ENCODE measurements around the gene GMPPB. TPM values are rescaled to one million over a fixed set of nuclear protein-coding genes. Genes with fewer than 3 reads are reported as not detected.
"Not testable (repeated sequence)": the region's sequence is repeated elsewhere in the genome, so short reads cannot be mapped to it uniquely, and the experiment has no call there.

GMPPB gene
- 38.0 TPM for total RNA-seq

DNA sequence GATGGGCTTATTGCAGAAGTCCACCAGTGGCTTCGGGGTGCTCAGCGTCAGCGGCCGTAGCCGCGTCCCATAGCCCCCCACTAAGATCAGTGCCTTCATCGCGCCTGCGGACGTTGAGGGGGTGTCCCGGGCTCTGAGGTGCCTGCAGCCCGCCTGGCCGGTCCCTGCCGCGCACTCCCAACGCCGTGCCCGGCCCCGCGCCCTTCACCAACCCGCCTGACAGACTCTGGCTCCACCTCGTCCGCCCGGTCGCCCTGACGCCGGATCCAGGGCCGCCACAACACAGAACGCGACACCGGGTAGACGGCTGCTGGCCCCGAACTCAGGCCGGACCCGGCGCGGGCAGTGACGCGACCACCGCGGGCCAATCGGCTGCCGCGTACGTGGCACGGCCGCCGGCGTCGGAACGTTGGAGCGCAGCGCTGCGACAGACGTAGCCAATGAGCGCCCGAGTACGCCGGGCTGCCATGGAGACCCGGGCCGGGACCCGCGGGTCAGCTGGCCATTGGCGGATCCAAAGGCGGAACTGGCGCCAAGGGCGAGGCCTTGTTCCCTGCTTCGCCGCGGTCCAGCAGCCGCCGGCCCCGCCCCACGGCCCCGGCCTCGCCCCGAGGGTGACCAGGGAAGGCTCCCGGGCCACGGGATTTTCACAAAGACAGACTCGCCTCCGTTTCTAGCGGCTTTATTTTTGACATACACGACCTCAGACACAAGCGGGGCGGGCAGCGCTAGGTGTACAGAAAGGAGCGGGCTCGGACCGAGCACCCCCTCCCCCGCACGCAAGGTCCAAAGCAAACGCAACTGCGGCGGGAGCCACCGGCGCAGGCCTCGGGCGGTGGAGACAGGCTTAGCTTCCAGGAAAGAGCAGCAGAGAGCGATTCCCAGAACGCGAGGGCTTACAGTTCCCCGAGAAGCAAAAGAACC is at the start of gene GMPPB:
TSS of gene GMPPB (minus strand) at position 324 of the 924 bp plus-strand sequence. CDS start at position 99, 225 bp downstream.
- ATAC-seq (peak; percentile 76), DNase-seq (ENCODE audit: low spot score) (peak; percentile 98)

DNA sequence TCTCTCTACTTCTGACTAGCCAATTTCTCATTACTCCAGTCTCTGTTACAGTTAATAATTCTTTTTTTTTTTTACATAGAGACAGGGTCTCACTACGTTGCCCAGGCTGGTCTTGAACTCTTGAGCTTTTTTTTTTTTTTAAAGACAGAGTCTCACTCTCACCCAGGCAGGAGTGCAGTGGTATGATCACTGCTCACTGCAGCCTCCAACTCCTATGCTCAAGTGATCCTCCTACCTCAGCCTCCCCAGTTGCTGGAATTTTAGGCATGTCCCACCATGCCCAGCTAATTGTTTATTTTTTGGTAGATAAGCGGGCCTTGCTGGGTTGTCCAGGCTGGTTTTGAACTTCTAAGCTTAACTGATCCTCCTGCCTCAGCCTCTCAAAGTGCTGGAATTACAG is 49.0 kb upstream of the GMPPB start:
- ATAC-seq: no peak
- peak; percentile 12 for DNase-seq (ENCODE audit: low spot score)

DNA sequence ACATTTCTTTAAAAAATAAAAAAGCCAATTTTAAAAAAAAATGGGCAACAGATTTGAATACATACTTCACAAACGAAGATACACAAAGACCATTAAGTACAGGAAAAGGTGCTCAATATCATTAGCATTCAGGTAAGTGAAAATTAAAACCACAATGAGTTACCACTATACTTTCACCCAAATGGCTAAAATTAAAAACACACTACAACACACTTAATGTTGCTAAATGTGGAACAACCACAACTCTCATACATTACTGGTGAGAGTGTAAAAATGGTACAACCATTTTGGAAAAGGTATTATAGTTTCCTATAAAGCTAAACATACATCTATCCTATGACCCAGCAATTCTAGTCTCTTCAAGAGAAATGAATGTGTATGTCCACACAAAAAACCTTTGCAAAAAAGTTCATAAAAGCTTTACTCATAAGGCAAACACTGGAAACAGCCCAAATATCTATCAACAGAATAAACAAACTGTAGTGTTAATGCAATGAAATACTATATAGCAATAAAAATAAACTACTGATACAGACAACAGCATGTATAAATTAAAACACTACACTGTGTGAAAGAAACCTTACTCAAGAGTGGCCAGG is 47.7 kb upstream of the GMPPB start:
- DNase-seq (ENCODE audit: low spot score): no peak
- ATAC-seq: no peak

GRCh38 chr3:49769926-49770325 is 46.2 kb upstream of the GMPPB start:
- DNase-seq (ENCODE audit: low spot score) (peak; percentile 12), ATAC-seq (no peak)

GRCh38 chr3:49769286-49769915 is 45.6 kb upstream of the GMPPB start:
- no peak for ATAC-seq

GRCh38 chr3:49763981-49764380 is 40.2 kb upstream of the GMPPB start:
- DNase-seq (ENCODE audit: low spot score): no peak
- no peak for ATAC-seq

More at GRCh38 chr3:49769286-49769915, 45.6 kb upstream of the GMPPB start:
- no peak for DNase-seq (ENCODE audit: low spot score)

DNA sequence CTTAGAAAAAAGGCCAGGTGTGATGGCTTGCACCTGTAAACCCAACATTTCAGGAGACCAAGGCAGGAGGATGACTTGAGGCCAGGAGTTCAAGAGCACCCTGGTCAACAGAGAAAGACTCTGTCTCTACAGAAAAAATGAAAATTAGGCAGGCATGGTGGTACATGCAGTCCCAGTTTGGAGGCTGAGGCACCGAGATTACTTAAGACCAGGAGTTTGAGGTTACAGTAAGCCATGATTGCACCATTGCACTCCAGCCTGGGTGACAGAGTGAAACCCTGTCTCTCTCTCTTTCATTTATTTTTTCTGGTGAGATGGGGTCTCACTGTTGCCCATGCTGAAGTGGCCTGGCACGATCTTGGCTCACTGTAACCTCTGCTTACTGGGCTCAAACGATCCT is 37.9 kb upstream of the GMPPB start:
- DNase-seq (ENCODE audit: low spot score) (peak; percentile 7), ATAC-seq (no peak)

- DNase-seq (ENCODE audit: low spot score): no peak
- no peak for ATAC-seq
These were observed 35.5 kb upstream of the GMPPB start for GRCh38 chr3:49759226-49759625.

GRCh38 chr3:49757197-49757596 is 33.4 kb upstream of the GMPPB start:
- ATAC-seq: no peak
- no peak for DNase-seq (ENCODE audit: low spot score)

DNA sequence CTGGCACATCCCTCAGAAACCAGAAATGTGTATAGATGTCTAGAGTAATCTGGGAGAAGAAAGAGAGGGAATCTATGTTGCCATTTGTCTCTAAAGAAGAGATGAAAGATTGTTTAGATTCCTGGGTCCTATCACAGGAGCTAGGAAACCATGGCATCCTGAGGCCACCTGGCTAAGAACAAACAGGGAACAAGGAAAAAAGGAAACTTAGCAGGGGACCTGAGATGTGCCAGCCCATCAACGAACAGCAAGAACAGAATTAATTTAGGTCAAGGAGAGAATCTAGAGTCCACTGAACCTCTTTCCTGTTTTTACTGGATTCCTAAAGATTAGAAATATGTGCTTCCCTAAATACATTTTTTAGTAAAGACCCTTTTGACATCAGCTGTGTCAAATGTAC is 32.3 kb upstream of the GMPPB start:
- DNase-seq (ENCODE audit: low spot score) (no peak), ATAC-seq (no peak)

DNA sequence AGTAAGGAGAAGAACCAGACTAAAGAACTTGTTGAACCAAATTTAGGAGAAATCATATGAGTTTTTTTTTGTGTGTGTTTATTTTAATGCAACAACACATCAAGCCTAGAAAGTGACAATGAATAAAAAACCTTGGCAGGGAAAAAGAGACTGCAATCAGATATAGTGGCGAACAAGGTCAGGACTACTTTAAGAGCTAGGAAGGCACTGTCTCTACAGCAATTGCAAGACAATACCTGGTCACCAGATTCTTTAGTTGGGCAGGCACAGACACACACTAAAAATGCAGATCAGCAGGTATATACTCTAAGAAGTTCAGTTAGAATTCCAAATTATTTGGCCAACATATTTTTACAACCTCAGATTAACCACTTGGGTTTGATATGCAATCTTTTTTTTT is 30.8 kb upstream of the GMPPB start:
- no peak for DNase-seq (ENCODE audit: low spot score)

DNA sequence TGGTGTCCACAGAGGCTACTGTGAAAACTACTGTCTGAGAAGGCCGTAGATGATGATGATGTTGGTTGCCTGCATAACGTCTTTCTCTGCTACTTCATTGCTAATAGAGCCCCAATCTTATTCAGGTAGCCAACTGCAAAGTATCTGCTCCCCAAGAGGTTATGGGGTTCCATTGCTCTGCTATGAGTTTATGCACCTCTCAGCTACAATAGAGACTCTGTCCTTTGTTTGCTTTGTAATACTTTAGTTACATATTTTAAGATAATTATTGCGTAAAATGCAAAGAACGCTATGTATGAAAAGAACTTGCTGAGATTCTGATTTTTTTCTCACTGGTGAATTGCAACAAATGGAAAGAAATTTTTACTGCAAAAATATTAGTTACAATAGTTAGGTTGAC is 27.8 kb upstream of the GMPPB start:
- no peak for ATAC-seq
- no peak for DNase-seq (ENCODE audit: low spot score)

More for the DNA sequence above, 30.8 kb upstream of the GMPPB start:
- no peak for ATAC-seq

DNA sequence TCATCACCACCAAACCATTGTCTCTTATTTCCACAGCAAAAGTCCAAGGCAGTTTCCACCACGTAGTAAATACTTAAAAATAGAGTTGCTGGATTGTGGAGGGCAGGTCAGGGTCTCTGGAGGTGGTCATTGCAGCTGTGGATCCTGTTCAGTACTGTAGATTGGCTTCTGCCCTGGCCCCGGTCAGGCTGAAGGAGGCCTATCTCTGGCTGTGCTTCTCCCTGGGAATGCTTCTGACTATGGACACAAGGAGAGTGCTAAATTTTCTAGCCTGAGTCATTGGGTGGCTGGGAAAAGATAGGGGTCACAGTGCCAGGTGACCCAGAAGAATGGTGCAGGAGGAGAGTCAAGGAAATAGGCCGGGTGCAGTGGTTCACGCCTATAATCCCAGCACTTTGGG is 26.3 kb upstream of the GMPPB start:
- ATAC-seq: peak; percentile 11
- peak; percentile 30 for DNase-seq (ENCODE audit: low spot score)

GRCh38 chr3:49748874-49749273 is 25.1 kb upstream of the GMPPB start:
- DNase-seq (ENCODE audit: low spot score): peak; percentile 31
- not testable (repeated sequence) for ATAC-seq

- DNase-seq (ENCODE audit: low spot score): peak; percentile 27
- no peak for ATAC-seq
These were observed 24.2 kb upstream of the GMPPB start for GRCh38 chr3:49747792-49748480.

- DNase-seq (ENCODE audit: low spot score) (peak; percentile 4), ATAC-seq (no peak)
These were observed 22.2 kb upstream of the GMPPB start for GRCh38 chr3:49745986-49746385.

GRCh38 chr3:49740427-49740826 is 16.7 kb upstream of the GMPPB start:
- ATAC-seq: no peak
- DNase-seq (ENCODE audit: low spot score): no peak

DNA sequence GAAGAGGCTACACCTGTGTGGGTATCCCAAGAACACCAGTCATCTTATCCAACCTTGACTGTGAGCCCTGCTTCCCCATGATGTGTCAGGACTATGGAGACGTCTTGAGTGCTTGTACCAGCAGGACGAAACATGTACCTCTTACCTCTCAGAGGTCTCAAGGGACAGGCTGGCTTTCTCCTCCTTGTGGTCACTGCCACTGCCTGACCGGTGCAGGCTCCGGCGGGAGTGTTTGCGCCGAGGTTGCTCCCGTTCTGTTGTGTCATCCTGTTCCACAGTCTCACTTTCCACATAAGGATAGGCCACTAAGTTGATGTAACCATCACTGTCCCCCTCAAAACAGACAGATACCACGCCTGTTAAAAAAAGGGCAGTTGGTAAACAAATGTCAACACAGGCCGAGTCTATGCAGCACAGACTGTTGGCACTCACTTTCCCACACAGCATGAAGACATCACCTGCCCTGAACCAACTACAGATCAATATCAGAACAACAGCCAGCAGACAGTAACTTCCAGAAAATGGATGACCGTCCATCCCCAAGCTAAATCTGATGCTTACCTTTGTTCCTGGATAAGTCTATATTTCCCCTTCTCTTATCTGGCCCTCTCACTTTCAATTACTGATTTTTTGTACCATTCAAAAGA is 14.4 kb upstream of the GMPPB start:
- peak; percentile 45 for DNase-seq (ENCODE audit: low spot score)
- ATAC-seq: peak; percentile 92

- peak; percentile 16 for DNase-seq (ENCODE audit: low spot score)
- ATAC-seq: no peak
These were observed 11.0 kb upstream of the GMPPB start for GRCh38 chr3:49734752-49735151.

- DNase-seq (ENCODE audit: low spot score): peak; percentile 1
- ATAC-seq: no peak
These were observed 9.8 kb upstream of the GMPPB start for GRCh38 chr3:49733551-49733950.

DNA sequence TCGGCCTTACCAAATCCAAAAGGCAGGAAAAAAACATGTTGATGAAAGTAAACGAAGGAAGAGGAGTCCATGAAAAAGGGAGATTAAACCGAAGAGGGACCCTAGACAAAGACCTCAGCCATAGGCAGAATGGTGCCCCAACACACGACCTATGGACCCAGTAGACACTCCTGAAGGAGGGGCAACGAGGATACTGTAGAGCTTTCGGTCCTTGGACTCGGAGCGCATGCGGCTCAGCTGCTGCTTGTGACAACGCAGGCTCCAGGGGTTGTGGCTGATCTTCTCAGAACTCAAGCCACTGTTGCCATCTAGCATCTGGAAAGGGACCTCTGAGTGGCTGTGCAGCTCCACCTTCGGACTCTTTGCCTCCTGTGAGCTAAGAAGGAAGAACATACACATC is 8.8 kb upstream of the GMPPB start:
- ATAC-seq: no peak
- peak; percentile 37 for DNase-seq (ENCODE audit: low spot score)

Data from left lobe of liver (tissue), 2 donors.